Measurements from ENCODE around the gene ZC3HAV1L. TPM values are rescaled to one million over a fixed set of nuclear protein-coding genes. Genes with fewer than 3 reads are reported as not detected.

ZC3HAV1L gene
- total RNA-seq, 1 donor from 2014 or later = 16.7 TPM

DNA sequence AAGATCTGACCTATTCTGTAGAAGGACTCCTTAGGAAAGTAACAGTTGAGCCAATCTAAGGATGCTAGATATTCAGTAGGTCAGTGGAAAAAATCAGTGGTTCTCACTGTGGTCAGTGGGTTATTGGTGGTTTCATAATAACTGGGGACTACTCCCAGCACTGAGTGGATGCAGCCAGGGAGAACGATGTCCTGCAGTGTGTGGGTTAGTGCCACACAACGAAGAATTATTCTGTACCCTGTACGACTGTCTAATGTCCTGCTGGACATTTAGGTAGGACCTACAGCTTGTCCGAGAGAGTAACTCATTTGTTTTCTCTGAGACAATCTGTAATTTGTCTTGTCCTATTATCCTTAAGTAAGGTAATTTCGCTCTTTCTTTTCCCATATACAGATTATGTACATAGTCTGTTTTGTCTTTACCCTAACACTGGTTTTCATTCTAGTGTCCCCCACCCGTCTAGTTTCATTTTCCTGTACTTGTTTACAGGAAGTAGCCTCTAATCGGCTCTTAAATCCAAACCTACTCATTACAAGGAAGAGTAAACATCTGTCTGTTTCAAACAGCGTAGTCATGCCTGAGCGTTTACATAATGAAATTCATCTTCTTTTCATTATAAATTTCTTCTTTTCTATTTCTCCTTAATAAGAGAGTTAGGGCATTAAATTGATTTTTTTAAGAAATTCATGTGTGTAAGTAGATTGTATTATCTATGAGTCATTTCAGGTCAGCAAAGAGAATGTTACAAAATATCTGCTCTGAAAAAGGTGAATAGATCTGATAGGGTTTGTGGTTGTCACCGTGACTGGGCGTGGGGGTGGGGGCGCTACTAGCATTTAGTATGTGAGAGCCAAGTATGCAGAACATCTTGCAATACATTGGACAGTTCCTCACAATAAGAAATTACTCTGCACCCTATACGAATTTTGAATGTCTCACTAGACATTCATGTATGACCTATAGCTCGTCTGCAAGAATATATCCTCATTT is 8.3 kb upstream of the ZC3HAV1L start:
- Histone ChIP-seq H3K4me1 (ENCODE audit: control insufficient read depth in 3 of 3, insufficient read depth in 3 of 3, low read length in 3 of 3) (no peaks in the 10 kb centered on the region), H3K27ac (ENCODE audit: low read depth, low read length) (no peak overlapping the region), H3K27me3 (ENCODE audit: control insufficient read depth in 3 of 3, insufficient read depth in 3 of 3, low read length in 3 of 3) (no peaks in the 10 kb centered on the region), H3K36me3 (ENCODE audit: control insufficient read depth in 3 of 3, insufficient read depth in 3 of 3, low read length in 3 of 3) (peaks cover 0 to 16% (median 11%) of the 10 kb centered on the region in 3 donors), H3K9me3 (ENCODE audit: control insufficient read depth in 3 of 3, low read length in 3 of 3) (no peaks in the 10 kb centered on the region), H3K4me3 (ENCODE audit: low read length in 3 of 3) (no peak overlapping the region), H3K9ac (ENCODE audit: low read depth in 1 of 3, low read length in 3 of 3) (no peak overlapping the region)

DNA sequence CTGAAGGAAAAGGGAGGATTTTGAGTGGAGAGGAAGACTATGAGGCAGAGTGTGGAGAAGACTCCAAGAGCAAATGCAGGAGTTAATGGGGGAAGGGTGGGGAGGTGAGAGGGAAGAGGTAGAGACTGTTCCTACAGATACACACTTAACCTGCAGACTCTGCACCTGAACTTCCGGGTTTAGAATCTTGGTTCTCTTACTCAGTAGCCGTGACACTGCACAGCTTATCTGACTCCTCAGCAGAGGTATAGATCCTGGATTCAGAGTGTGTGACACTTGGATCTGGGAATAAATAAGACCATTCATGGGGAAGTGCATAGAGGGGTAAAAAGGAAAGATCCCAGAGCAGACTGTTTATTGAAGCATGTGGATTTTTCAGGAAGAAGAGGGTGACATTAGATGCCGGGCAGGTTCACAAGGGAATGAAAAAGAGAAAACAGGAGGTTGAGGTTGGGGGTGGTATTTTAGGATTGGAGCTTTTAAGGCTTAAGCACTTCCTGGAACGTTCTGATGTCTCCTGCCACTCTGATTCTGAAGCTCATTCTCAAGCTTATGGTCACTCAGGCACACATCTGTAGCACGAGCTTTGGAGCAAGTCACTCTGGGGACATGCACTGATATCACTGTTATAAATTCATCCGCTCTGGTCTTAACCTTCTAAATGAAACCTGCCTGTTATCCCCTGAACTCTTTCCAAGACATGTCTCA is 5.7 kb upstream of the ZC3HAV1L start:
- no peak overlapping the region for H3K27ac ChIP-seq (ENCODE audit: low read depth, low read length)
- H3K27me3 ChIP-seq (ENCODE audit: control insufficient read depth in 3 of 3, insufficient read depth in 3 of 3, low read length in 3 of 3) = no peaks in the 10 kb centered on the region
- no peaks in the 10 kb centered on the region for H3K9me3 ChIP-seq (ENCODE audit: control insufficient read depth in 3 of 3, low read length in 3 of 3)
- H3K4me3 ChIP-seq (ENCODE audit: low read length in 3 of 3) = no peak overlapping the region
- no peak overlapping the region for H3K9ac ChIP-seq (ENCODE audit: low read depth in 1 of 3, low read length in 3 of 3)
- peaks cover 0 to 7% (median 5%) of the 10 kb centered on the region in 3 donors for H3K36me3 ChIP-seq (ENCODE audit: control insufficient read depth in 3 of 3, insufficient read depth in 3 of 3, low read length in 3 of 3)
- no peaks in the 10 kb centered on the region for H3K4me1 ChIP-seq (ENCODE audit: control insufficient read depth in 3 of 3, insufficient read depth in 3 of 3, low read length in 3 of 3)

DNA sequence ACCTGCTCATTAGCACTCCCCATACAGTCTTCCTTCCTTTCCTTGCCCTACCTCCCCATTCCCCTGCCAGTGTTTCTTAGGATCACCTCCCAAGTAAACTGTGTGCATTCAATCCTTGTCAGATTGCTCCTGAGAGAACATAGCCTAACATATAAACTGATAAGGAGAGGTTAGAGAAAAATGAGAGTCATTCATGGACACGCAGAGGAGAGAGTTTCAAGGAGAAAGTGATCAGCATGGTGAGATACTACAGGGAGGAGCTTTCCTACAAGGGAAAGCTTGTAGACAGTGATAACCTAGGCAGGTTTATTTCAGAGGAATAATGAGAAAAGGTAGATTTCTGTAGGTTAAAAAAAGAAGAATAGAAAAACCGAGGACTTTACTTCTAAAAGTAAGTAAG is 2.8 kb upstream of the ZC3HAV1L start:
- Histone ChIP-seq H3K9me3 (ENCODE audit: control insufficient read depth in 3 of 3, low read length in 3 of 3) (no peaks in the 10 kb centered on the region), H3K9ac (ENCODE audit: low read depth in 1 of 3, low read length in 3 of 3) (no peak overlapping the region), H3K4me3 (ENCODE audit: low read length in 3 of 3) (no peak overlapping the region), H3K27me3 (ENCODE audit: control insufficient read depth in 3 of 3, insufficient read depth in 3 of 3, low read length in 3 of 3) (peaks cover 0 to 7% (median 0%) of the 10 kb centered on the region in 3 donors), H3K4me1 (ENCODE audit: control insufficient read depth in 3 of 3, insufficient read depth in 3 of 3, low read length in 3 of 3) (peaks cover 0 to 4% (median 2%) of the 10 kb centered on the region in 3 donors), H3K27ac (ENCODE audit: low read depth, low read length) (no peak overlapping the region), H3K36me3 (ENCODE audit: control insufficient read depth in 3 of 3, insufficient read depth in 3 of 3, low read length in 3 of 3) (no peaks in the 10 kb centered on the region)

DNA sequence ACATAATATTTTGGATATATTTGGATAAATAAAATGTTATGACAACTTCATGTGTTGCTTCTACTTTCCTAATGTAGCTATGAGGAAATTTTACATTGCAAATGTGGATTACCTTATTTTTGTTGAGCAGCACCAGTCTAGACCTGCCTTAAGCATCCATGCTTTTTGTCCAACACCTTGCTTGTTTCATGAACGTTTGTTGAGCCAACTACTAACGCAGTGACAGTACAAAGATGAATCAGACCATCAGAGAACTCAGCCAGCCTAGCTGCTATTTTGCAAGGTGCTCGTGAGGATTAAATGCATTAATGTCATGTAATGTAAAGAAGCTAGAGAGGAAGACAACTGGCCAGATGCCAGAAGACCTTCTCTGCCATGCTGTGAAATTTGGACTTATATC is 1.1 kb upstream of the ZC3HAV1L start:
- H3K36me3 ChIP-seq (ENCODE audit: control insufficient read depth in 3 of 3, insufficient read depth in 3 of 3, low read length in 3 of 3) = peaks cover 0 to 2% (median 0%) of the 10 kb centered on the region in 3 donors
- H3K4me1 ChIP-seq (ENCODE audit: control insufficient read depth in 3 of 3, insufficient read depth in 3 of 3, low read length in 3 of 3) = peaks cover 0 to 4% (median 2%) of the 10 kb centered on the region in 3 donors
- no peak overlapping the region for H3K9ac ChIP-seq (ENCODE audit: low read depth in 1 of 3, low read length in 3 of 3)
- H3K27ac ChIP-seq (ENCODE audit: low read depth, low read length) = no peak overlapping the region
- peaks cover 0 to 7% (median 0%) of the 10 kb centered on the region in 3 donors for H3K27me3 ChIP-seq (ENCODE audit: control insufficient read depth in 3 of 3, insufficient read depth in 3 of 3, low read length in 3 of 3)
- H3K9me3 ChIP-seq (ENCODE audit: control insufficient read depth in 3 of 3, low read length in 3 of 3) = no peaks in the 10 kb centered on the region
- H3K4me3 ChIP-seq (ENCODE audit: low read length in 3 of 3) = no peak overlapping the region

GRCh38 chr7:139034855-139035585 is 822 bp downstream of the ZC3HAV1L start:
- H3K9ac ChIP-seq (ENCODE audit: low read depth in 1 of 3, low read length in 3 of 3) = peak overlapping the region in 2 of 3 donors; percentile 32 to 76
- no peak overlapping the region for H3K27ac ChIP-seq (ENCODE audit: low read depth, low read length)
- peak overlapping the region; percentile 63 to 81 (median 73) for H3K4me3 ChIP-seq (ENCODE audit: low read length in 3 of 3)
- H3K36me3 ChIP-seq (ENCODE audit: control insufficient read depth in 3 of 3, insufficient read depth in 3 of 3, low read length in 3 of 3) = peaks cover 0 to 2% (median 0%) of the 10 kb centered on the region in 3 donors
- H3K27me3 ChIP-seq (ENCODE audit: control insufficient read depth in 3 of 3, insufficient read depth in 3 of 3, low read length in 3 of 3) = peaks cover 0 to 7% (median 0%) of the 10 kb centered on the region in 3 donors
- peaks cover 0 to 4% (median 2%) of the 10 kb centered on the region in 3 donors for H3K4me1 ChIP-seq (ENCODE audit: control insufficient read depth in 3 of 3, insufficient read depth in 3 of 3, low read length in 3 of 3)
- H3K9me3 ChIP-seq (ENCODE audit: control insufficient read depth in 3 of 3, low read length in 3 of 3) = no peaks in the 10 kb centered on the region

GRCh38 chr7:139034336-139034735 is 1.5 kb downstream of the ZC3HAV1L start:
- peaks cover 0 to 2% (median 0%) of the 10 kb centered on the region in 3 donors for H3K36me3 ChIP-seq (ENCODE audit: control insufficient read depth in 3 of 3, insufficient read depth in 3 of 3, low read length in 3 of 3)
- H3K27ac ChIP-seq (ENCODE audit: low read depth, low read length) = no peak overlapping the region
- H3K27me3 ChIP-seq (ENCODE audit: control insufficient read depth in 3 of 3, insufficient read depth in 3 of 3, low read length in 3 of 3) = peaks cover 0 to 7% (median 0%) of the 10 kb centered on the region in 3 donors
- no peaks in the 10 kb centered on the region for H3K9me3 ChIP-seq (ENCODE audit: control insufficient read depth in 3 of 3, low read length in 3 of 3)
- H3K4me3 ChIP-seq (ENCODE audit: low read length in 3 of 3) = peak overlapping the region in 1 of 3 donors; percentile 63
- H3K9ac ChIP-seq (ENCODE audit: low read depth in 1 of 3, low read length in 3 of 3) = peak overlapping the region in 1 of 3 donors; percentile 17
- H3K4me1 ChIP-seq (ENCODE audit: control insufficient read depth in 3 of 3, insufficient read depth in 3 of 3, low read length in 3 of 3) = peaks cover 0 to 4% (median 2%) of the 10 kb centered on the region in 3 donors

DNA sequence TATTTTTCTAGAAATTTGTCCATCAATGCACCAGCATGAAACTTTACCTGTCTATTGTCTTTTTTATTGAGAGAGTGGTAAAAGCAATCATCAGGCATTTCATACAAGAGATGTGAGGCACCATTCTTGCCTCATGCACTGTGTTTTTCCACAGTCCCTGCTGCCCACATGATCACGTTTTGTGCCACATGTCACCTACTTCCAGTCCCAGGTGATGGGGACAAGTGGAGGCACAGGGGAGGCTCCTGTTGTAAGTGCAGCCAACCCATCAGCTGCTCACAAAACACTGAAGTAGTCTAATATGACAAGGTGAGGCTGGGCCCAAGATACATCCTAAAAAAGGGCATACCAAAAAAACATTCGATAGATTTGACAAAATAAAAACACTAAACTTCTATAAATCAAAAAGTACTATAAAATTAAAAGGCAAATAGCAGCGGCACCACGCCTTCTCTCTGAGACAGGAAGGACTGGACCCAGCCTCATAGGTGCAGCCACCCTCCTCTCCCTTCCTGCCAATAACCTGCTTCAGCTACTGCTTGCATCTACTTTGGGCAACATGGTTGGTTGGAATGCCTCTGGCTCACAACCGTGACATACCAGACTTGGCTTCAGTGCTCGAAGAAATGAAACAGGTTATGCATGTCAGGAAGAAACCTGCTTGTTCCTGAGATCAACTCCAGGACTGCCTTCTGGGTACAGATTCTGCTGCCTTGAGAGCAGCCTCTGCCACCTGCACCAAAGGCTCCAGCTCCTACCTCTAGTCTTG is 2.3 kb downstream of the ZC3HAV1L start:
- Histone ChIP-seq H3K9ac (ENCODE audit: low read depth in 1 of 3, low read length in 3 of 3) (no peak overlapping the region), H3K4me3 (ENCODE audit: low read length in 3 of 3) (no peak overlapping the region), H3K4me1 (ENCODE audit: control insufficient read depth in 3 of 3, insufficient read depth in 3 of 3, low read length in 3 of 3) (peaks cover 0 to 4% (median 2%) of the 10 kb centered on the region in 3 donors), H3K36me3 (ENCODE audit: control insufficient read depth in 3 of 3, insufficient read depth in 3 of 3, low read length in 3 of 3) (peaks cover 0 to 2% (median 0%) of the 10 kb centered on the region in 3 donors), H3K27ac (ENCODE audit: low read depth, low read length) (no peak overlapping the region), H3K27me3 (ENCODE audit: control insufficient read depth in 3 of 3, insufficient read depth in 3 of 3, low read length in 3 of 3) (peaks cover 0 to 7% (median 0%) of the 10 kb centered on the region in 3 donors), H3K9me3 (ENCODE audit: control insufficient read depth in 3 of 3, low read length in 3 of 3) (no peaks in the 10 kb centered on the region)

DNA sequence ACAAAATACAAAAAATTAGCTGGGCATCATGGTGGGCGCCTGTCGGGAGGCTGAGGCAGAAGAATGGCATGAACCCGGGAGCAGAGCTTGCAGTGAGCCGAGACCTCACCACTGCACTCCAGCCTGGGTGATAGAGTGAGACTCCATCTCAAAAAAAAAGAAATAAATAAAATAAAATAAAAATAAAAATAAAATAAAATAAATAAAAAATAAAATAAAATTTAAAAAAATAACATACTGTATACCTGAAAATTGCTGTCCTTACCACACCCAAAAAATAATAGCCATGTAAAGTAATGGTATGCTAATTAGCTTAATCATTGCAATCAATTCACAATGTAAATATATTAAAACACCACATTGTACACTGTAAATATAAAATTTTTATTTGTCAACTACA is 3.4 kb downstream of the ZC3HAV1L start:
- Histone ChIP-seq H3K4me3 (ENCODE audit: low read length in 3 of 3) (no peak overlapping the region), H3K36me3 (ENCODE audit: control insufficient read depth in 3 of 3, insufficient read depth in 3 of 3, low read length in 3 of 3) (peaks cover 0 to 2% (median 0%) of the 10 kb centered on the region in 3 donors), H3K4me1 (ENCODE audit: control insufficient read depth in 3 of 3, insufficient read depth in 3 of 3, low read length in 3 of 3) (peaks cover 0 to 4% (median 2%) of the 10 kb centered on the region in 3 donors), H3K9ac (ENCODE audit: low read depth in 1 of 3, low read length in 3 of 3) (no peak overlapping the region), H3K27me3 (ENCODE audit: control insufficient read depth in 3 of 3, insufficient read depth in 3 of 3, low read length in 3 of 3) (peaks cover 0 to 7% (median 0%) of the 10 kb centered on the region in 3 donors), H3K9me3 (ENCODE audit: control insufficient read depth in 3 of 3, low read length in 3 of 3) (no peaks in the 10 kb centered on the region), H3K27ac (ENCODE audit: low read depth, low read length) (no peak overlapping the region)

GRCh38 chr7:139029353-139029752 is 6.5 kb downstream of the ZC3HAV1L start:
- no peaks in the 10 kb centered on the region for H3K27me3 ChIP-seq (ENCODE audit: control insufficient read depth in 3 of 3, insufficient read depth in 3 of 3, low read length in 3 of 3)
- H3K36me3 ChIP-seq (ENCODE audit: control insufficient read depth in 3 of 3, insufficient read depth in 3 of 3, low read length in 3 of 3) = peaks cover 0 to 8% (median 4%) of the 10 kb centered on the region in 3 donors
- H3K27ac ChIP-seq (ENCODE audit: low read depth, low read length) = no peak overlapping the region
- no peak overlapping the region for H3K4me3 ChIP-seq (ENCODE audit: low read length in 3 of 3)
- no peaks in the 10 kb centered on the region for H3K4me1 ChIP-seq (ENCODE audit: control insufficient read depth in 3 of 3, insufficient read depth in 3 of 3, low read length in 3 of 3)
- H3K9me3 ChIP-seq (ENCODE audit: control insufficient read depth in 3 of 3, low read length in 3 of 3) = no peaks in the 10 kb centered on the region
- H3K9ac ChIP-seq (ENCODE audit: low read depth in 1 of 3, low read length in 3 of 3) = no peak overlapping the region

All from skeletal muscle tissue (tissue), 4 donors.